GM21528 (cell line): ENCODE results near the gene CXCL9.
"Not testable (repeated sequence)": the region's sequence is repeated elsewhere in the genome, so short reads cannot be mapped to it uniquely, and the experiment has no call there.

Experiments used
- ATAC-seq: cut with Tn5 transposase; IDR thresholded peaks from one replicate; pipeline ENCODE4 v1.9.1; 2021; ENCODE audit warnings: mild to moderate bottlenecking, moderate library complexity; ENCODE audit not compliant: unreplicated experiment, low FRiP score

The CXCL9 gene

GRCh38 chr4:76013540-76013939 lies 6.2 kb upstream of the CXCL9 start:
- ATAC-seq: no peak

DNA sequence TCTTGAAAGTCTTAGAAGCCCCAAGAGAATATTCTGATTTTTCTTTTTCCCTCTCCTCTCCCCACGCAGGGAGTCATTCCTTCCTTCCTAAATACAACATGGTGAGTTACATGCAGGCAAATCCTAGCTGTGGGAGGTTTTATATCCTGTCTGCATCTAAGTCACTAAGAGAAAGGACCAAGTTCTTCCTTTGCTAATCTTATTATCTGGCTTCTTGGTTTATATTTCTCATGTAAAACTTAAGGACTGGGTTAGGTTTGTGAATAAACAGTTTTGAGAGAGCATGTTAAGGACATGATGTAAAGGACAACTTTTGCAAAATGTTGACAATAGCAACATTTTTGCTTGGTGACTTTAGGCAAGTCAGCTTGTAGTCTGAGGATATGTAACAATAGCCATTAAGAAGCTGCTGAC lies 5.1 kb upstream of the CXCL9 start:
- no peak for ATAC-seq

- ATAC-seq: no peak
Observed at GRCh38 chr4:76011700-76012387, 4.5 kb upstream of the CXCL9 start.

GRCh38 chr4:76011018-76011670 lies 3.8 kb upstream of the CXCL9 start:
- no peak for ATAC-seq

- ATAC-seq: no peak
Observed at GRCh38 chr4:76010576-76010975, 3.3 kb upstream of the CXCL9 start.

DNA sequence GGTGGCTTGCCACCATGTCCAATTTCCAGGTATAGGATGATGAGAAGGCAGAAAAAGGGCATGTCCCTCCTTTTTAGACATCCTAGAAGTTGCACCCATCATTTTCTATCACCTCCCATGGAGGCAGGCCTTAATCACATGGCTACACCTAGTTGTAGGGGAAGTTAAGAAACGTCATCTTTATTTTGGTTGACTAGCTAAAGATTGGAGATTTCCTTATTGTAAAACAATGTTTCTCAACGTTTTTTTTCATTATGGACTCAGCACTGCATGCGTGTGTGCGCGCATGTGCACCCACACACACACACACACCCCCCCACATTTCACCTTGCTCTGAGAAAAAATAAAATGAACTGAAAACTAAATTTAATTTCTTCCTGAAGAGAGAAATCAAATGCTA lies 2.0 kb upstream of the CXCL9 start:
- ATAC-seq: no peak

DNA sequence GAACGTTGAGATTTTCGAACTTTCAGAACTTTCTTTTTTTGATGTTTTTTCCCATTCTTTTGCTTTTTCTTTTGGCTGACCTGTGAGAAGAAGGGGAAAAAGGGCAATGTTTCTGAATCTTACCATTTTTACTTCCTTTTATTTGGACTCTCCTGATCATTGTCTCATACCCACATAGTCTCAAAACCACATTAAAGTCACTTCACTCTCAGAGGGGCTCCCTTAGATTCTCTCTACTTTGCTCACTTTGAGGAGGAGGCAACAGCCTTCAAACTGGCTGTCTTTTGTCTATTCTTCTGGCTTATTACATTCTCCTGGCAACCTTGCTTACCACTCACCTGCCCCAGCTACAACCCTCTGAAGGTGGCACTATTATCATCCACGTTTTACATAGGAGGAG lies 3.7 kb downstream of the CXCL9 start:
- no peak for ATAC-seq

- ATAC-seq: no peak
Observed at GRCh38 chr4:76003035-76003434, 4.3 kb downstream of the CXCL9 start.

DNA sequence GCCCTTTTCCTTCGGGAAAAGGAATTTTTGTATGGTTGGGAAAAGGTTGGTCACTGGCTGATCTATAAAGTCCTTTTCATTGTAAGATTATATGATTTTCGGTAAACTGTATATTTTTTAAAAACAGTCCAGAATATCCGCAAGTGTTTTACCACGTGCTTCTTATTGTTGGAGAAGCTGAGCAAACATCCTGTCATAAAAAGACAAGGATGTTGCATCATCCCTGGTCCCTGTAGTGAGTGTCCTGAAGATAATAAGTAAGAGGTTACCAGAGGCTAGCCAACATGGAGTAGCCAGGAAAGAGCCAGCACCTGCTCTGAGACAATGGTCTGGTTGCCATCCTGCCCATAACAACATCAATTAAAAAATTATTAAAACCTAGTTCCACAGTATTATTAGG lies 5.1 kb downstream of the CXCL9 start:
- no peak for ATAC-seq

DNA sequence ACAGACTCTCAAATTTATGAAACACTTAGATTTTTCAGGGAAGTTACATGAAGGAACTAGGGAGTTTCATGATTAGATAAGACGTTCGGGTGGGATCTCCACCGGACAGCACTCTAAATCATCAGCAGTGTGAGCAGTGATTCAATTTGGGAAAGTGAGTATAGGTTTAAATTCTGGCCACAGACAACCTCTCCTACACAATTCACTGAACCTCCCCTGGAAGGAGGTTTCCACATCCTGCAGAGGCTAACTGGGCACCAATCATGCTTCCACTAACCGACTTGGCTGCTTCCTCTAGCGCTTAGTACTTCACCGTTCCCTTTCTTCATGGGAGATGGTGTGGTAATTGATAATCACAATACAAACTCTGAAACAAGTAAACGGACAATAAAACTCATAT lies 5.6 kb downstream of the CXCL9 start:
- no peak for ATAC-seq

DNA sequence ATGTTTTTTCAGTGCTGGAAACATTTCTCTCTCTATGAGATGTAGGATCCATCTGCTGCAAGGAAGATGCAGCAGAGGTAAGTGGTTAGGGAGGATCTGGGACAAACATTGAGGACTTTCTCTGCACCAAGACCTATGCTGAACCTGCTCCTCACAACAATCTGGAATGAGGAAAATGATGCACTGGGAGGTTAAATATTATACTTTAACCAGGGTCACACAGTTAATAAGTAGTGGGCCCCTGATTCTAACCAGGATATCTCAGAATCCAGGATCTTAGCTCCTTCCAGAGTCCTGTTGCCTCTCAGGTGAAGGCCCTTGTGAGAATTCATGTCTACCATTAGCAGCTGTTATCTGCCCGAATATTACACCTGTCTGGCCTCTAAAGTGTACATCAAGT lies 7.0 kb downstream of the CXCL9 start:
- ATAC-seq: no peak

GRCh38 chr4:75998525-75999147 lies 8.7 kb downstream of the CXCL9 start:
- ATAC-seq: not testable (repeated sequence)

- no peak for ATAC-seq
Observed at GRCh38 chr4:75997946-75998345, 9.4 kb downstream of the CXCL9 start.

- ATAC-seq: no peak
Observed at GRCh38 chr4:75997081-75997480, 10.2 kb downstream of the CXCL9 start.

DNA sequence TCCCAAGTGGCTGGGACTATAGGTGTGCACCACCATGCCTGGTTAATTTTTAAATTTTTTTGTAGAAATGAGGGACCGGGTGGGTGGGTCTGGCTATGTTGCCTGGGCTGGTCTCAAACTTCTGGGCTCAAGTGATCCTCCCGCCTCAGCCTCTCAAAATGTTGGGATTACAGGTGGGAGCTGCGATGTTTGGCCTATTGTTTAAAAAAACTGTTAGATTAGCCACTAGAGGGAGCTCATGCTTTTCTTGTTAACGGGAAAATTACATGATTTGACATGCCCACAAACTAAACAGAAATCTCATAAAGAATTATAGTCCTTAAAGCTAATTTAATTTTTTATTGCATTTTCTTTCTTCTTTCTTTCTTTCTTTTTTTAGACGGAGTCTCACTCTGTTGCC lies 11.6 kb downstream of the CXCL9 start:
- ATAC-seq: no peak

DNA sequence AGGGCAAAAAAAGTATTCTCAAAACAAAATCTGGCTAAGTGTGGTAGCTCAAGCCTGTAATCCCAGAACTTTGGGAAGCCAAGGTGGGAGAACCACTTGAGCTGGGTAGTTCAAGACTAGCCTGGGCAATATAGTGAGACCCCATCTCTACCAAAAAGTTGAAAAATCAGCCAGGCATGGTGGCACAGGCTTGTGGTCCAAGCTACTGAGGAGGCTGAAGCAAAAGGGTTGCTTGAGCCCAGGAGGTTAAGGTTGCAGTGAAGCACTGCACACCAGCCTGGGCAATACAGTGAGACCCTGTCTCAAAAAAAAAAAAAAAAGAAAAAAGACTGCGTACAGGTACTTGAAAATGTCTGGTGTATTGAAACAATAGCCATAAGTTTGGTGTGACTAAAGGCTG lies 14.8 kb downstream of the CXCL9 start:
- ATAC-seq: no peak

GRCh38 chr4:75989846-75990528 lies 17.3 kb downstream of the CXCL9 start:
- ATAC-seq: no peak

- ATAC-seq: no peak
Observed at GRCh38 chr4:75985116-75985515, 22.2 kb downstream of the CXCL9 start.

DNA sequence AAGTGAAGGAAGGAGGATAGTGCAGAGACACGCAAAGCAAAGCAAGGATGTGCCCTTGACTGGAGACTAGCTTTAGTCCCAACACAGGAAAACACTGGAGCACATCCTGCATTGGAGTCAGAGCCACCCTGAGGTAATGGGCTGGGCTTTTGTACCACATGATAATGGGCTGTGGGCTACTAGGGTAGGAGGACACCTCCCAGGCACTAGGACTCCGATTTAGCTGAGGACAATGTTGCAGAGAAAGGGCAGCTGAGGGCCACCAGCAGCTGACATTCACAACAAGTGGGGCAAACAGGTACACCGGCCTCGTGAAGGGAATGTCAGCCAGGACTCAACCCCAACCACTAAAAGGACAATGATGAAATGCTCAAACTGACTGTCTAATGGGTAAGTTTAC lies 26.7 kb downstream of the CXCL9 start:
- ATAC-seq: no peak

DNA sequence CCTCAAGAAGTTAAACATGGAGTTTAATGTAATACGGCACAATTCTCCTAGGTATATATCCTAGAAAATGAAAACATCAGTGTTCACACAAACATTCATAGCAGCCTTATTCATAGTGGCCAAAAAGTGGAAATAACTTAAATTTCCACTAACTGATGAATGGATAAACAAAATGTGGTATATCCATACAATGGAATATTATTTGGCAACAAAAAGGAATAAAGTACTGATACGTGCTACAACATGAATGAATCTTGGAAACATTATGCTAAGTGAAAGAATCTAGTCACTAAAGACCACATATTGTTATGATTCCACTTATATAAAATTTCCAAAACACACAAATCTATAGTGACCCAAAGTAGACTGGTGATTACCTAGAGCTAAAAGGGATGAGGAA lies 31.1 kb downstream of the CXCL9 start:
- ATAC-seq: no peak

DNA sequence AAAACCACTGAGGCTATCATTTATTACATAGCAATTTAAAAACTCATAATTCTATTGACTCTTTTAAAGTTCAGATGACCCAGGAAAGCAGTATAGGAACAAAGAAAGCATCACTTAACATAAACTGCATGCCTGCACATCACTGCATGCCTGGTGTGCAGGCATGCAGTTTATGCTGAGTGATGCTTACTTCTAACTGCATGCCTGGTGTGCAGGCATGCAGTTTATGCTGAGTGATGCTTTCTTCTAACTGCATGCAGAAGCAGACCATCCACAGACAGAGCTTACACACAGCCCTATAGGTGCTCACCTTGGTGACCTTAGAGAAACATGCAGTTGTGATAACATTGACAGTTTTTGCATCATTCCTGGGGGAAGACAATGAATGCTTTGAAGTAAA lies 33.5 kb downstream of the CXCL9 start:
- no peak for ATAC-seq
